AG09319 (cell line): ENCODE data around the gene SETBP1.

Experiments used
- DNase-seq: peaks from one replicate; pipeline ENCODE4 v3.0.0-alpha.2; 2010; ENCODE audit warnings: low read depth; ENCODE audit errors: extremely low read depth
- TF ChIP-seq, protein P1 (sequence below): IDR thresholded peaks from 2 replicates; pipeline ENCODE4 v1.5.1; 2011; ENCODE audit warnings: low read depth, mild to moderate bottlenecking, inconsistent platforms, low read length, moderate library complexity

The SETBP1 gene

DNA sequence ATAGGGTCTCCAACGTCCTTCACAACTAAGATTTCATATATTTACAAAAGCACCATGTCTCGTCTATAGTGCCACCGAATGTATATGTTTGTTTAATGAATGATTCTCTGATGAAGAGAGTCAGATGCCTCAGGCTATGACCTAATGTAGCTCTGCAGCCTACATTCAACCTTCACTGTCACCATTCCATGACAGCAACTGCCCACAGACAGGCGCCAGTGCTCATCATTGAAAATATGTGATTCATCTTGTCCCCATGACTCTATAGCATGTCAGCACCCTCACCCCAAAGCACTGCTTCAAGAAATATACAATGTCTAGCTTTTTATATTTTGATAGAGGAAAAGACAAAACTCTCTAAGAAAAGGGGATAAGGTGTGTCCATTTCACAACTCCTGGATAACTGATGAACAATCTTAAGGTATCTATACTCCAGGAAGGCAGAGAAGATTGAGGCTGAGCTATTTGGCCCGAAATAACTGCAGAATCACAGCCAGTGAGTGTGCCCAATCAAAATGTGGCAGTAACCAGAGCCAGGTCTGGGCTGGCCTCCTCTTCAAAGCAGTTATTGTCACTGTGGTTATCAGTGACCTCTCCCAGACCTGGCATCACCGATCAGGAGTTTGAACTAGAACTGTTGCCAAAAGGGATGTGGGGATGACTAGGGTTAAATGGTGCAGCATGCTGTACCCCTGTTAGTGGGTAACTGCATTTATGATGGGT is 246.6 kb downstream of the SETBP1 start:
- TF ChIP-seq, protein P1, sequence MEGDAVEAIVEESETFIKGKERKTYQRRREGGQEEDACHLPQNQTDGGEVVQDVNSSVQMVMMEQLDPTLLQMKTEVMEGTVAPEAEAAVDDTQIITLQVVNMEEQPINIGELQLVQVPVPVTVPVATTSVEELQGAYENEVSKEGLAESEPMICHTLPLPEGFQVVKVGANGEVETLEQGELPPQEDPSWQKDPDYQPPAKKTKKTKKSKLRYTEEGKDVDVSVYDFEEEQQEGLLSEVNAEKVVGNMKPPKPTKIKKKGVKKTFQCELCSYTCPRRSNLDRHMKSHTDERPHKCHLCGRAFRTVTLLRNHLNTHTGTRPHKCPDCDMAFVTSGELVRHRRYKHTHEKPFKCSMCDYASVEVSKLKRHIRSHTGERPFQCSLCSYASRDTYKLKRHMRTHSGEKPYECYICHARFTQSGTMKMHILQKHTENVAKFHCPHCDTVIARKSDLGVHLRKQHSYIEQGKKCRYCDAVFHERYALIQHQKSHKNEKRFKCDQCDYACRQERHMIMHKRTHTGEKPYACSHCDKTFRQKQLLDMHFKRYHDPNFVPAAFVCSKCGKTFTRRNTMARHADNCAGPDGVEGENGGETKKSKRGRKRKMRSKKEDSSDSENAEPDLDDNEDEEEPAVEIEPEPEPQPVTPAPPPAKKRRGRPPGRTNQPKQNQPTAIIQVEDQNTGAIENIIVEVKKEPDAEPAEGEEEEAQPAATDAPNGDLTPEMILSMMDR = no peak
- no peak for DNase-seq

DNA sequence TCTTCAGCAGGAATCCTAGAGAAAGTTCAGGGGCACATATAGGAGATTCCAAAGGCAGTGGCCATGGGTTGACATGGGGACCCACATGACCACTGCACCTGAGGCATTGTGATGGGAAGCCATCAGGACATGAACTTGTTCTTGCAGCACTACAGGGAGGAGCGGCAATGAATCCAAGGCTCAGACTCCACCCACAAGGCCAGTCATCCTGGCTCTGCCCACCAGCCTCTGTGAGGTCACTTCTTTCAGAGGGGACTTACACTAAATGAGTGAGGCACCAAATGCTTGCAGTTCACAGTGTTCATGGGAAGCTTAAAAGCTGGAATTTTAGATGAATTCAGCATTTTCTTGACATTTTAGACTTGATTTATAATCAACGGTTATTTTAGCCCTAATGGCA is 254.2 kb downstream of the SETBP1 start:
- no peak for DNase-seq
- TF ChIP-seq, protein P1 = no peak

DNA sequence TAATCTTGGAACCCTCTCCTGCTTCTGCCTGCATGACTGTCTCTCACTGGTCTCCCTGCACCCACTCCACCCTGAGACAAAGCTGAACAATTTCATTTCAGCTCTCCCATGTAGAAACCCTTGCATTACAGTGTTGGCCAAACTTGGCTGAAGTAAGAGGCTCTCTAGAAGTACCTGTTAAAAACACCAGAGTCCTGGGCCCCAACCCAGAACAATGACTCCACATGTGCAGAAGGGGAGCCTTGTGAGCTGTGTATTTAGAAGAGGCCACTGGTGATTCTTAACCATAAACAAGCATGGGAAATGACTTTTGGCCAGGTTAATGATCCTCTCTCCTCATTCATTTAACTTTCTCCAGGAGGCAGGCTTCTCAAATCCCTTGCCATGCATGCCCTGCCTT is 254.8 kb downstream of the SETBP1 start:
- TF ChIP-seq, protein P1 = no peak
- no peak for DNase-seq

DNA sequence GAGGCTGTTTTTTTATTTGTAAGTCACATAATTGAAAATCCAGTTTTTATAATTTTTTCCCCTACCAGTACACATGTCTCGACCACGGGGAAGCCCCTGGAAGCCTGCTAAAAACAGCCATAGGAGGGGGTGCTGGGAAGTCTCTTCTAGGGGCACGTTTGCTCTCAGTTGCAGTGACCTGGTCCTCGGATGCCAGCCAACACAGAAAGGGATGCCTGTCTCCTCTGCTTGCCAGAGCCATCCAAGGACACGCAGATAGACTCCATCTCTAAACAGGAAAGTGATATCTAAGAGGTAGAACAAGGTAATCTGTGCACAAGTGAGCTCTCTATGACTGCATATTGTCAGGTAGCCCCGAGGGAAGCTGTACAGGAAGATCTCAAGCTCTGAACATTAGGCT is 255.8 kb downstream of the SETBP1 start:
- no peak for DNase-seq
- TF ChIP-seq, protein P1 = no peak

DNA sequence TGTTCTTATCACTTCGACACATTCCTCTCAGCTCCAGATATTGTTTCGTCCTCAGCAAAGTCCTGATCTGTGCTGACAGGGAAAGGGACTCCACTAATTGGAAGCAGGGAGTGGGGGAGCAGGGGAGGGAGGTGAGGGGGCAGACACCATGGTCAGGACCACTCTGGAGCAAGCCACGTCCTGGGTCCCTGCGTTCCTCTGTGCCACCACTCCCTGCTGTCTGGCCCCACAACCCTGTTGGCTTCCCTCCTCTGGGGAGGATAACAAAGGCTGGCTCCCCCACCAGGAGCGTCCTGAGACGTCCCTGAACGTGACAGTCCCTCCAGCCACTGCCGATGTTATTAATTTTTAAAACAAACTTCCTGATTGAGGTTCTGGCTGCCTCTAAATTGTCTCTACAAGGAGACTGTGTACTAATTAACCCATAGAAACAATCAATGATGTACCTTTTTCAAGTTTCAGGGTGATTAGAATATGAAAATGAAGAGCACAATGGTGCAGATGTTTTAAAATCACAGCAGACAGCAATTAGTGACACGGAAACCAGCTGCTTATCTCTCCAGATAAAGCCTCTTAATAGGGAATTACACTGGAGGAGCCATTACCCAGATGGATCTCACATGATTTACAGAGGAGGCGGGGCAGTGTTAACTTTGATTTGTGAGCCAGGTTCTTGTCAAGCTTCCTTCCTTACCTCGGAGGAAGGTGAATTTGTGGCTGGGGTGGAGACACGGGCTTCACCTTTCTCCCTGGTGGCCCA is 257.5 kb downstream of the SETBP1 start:
- TF ChIP-seq, protein P1 = no peak
- no peak for DNase-seq

DNA sequence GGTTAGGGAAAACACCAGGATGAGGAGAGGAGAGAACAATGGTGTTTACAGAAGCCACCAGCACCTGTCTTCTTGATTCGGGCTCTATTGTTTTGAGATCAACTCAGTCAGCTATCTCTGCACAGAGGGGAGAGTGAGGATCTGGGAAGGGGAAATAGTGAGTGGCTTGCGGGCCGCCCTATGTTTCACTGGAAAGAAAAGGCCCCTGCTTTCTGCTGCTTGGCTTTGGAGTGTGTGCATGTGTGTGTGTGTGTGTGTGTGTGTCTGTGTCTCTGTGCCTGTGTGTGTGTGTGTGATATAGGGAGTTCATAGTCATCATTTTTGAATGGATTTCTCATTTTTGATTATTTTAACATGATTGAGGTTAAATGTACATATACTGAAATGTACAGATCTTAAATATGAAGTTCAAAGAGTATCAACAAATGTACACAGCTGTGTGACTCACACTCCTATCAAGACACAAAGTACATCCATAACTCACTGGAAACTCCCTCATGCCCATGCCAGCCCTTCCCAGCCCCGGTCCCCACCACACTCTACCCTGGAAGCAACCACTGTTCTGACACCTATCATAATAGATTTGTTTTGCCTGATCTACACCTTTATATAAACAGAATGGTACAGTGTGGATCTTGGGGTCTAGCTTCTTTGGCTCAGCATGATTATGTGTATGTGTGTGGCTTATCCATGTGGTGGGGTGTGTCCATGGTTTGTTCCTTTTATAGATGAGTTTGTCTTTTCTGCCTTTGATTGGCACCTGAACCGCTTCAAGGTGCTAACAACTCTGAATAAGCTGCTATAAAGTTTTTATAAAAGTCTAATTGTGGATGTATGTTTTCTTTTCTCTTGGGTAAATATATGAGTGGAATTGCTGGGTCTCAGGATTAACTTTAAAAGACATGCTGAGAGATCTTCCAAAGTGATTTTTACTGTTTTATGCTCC is 258.3 kb downstream of the SETBP1 start:
- TF ChIP-seq, protein P1 = no peak
- DNase-seq = no peak

DNA sequence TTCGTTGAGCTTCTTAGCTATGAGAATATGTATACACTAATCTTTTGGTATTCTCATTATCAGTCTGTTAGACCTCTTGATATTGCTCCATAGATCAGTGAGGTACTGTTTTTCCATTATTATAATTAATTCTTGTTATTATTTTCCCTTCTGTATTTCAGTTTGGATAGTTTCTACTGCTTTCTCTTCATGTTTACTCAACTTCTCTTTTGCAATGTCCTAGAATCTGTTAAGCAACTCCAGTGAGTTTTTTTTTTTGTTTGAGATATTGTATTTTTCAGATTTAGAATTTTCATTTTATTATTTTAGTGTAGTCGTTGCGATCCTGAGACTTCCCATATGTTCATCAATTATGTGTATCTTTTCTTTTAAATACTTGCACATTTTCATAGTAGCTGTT is 260.8 kb downstream of the SETBP1 start:
- TF ChIP-seq, protein P1 = no peak
- no peak for DNase-seq
